ENCODE data around the gene PCDH10. TPM values are rescaled to one million over a fixed set of nuclear protein-coding genes. Genes with fewer than 3 reads are reported as not detected.

PCDH10 gene
- total RNA-seq = 1 to 10 TPM in 1 of 4 donors, under 1 TPM in 3; 0.13 to 1.5 (median 0.50) TPM

- DNase-seq = peak; percentile 89 to 90
- Histone ChIP-seq H3K4me1 (peaks cover 36 to 62% of the 10 kb centered on the region in 2 donors), H3K27ac (no peak within 1 kb of the TSS), H3K9me3 (no peaks in the 10 kb centered on the region), H3K36me3 (no peaks in the 10 kb centered on the region), H3K27me3 (peaks cover 12% of the 10 kb centered on the region), H3K4me3 (replicated peaks in 1 of 3) (peak within 1 kb of the TSS; percentile 10 to 35 (median 12))
- intact Hi-C loops (cut with DNase I) = no loop called here
- peak in 1 of 2 donors; percentile 88 for TF ChIP-seq POLR2A (IDR thresholded peaks at IDR 0.05)
- TF ChIP-seq CTCF (IDR thresholded peaks at IDR 0.05) = no peak
- 1 to 2% methylated on average over 37 of the region's 38 CpGs for WGBS, 2 donors
Measured at GRCh38 chr4:133148690-133149363, at the start of gene PCDH10. Gene PCDH10 (plus strand): TSS chr4:133149294. CDS start chr4:133150141, 847 bp downstream.

GRCh38 chr4:133102043-133102442 lies 47.1 kb upstream of the PCDH10 start:
- H3K4me3 ChIP-seq (replicated peaks in 1 of 3) = no peak overlapping the region
- H3K9me3 ChIP-seq = no peaks in the 10 kb centered on the region
- H3K4me1 ChIP-seq = no peaks in the 10 kb centered on the region
- H3K27ac ChIP-seq = no peak overlapping the region
- H3K27me3 ChIP-seq = no peaks in the 10 kb centered on the region
- 88 to 94% methylated on average over 6 of the region's 6 CpGs for WGBS, 2 donors
- intact Hi-C loops (cut with DNase I) = no loop called here
- TF ChIP-seq POLR2A (IDR thresholded peaks at IDR 0.05) = no peak
- TF ChIP-seq CTCF (IDR thresholded peaks at IDR 0.05) = no peak
- DNase-seq = no peak
- H3K36me3 ChIP-seq = no peaks in the 10 kb centered on the region

GRCh38 chr4:133102612-133103409 lies 46.3 kb upstream of the PCDH10 start:
- Histone ChIP-seq H3K27me3 (no peaks in the 10 kb centered on the region), H3K4me1 (no peaks in the 10 kb centered on the region), H3K4me3 (replicated peaks in 1 of 3) (no peak overlapping the region), H3K9me3 (no peaks in the 10 kb centered on the region), H3K36me3 (no peaks in the 10 kb centered on the region), H3K27ac (no peak overlapping the region)
- 63 to 71% methylated on average over 4 of the region's 4 CpGs for WGBS, 2 donors
- intact Hi-C loops (cut with DNase I) = no loop called here
- no peak for DNase-seq
- TF ChIP-seq POLR2A (IDR thresholded peaks at IDR 0.05) (no peak), CTCF (IDR thresholded peaks at IDR 0.05) (no peak)

- DNase-seq = no peak
- TF ChIP-seq POLR2A (IDR thresholded peaks at IDR 0.05) (no peak), CTCF (IDR thresholded peaks at IDR 0.05) (no peak)
- intact Hi-C loops (cut with DNase I) = no loop called here
- no peaks in the 10 kb centered on the region for H3K4me1 ChIP-seq
- no peaks in the 10 kb centered on the region for H3K9me3 ChIP-seq
- H3K27ac ChIP-seq = no peak overlapping the region
- no peaks in the 10 kb centered on the region for H3K27me3 ChIP-seq
- H3K36me3 ChIP-seq = no peaks in the 10 kb centered on the region
- H3K4me3 ChIP-seq (replicated peaks in 1 of 3) = no peak overlapping the region
Measured at GRCh38 chr4:133112641-133113040, 36.5 kb upstream of the PCDH10 start.

GRCh38 chr4:133124746-133125145 lies 24.3 kb upstream of the PCDH10 start:
- WGBS, 2 donors = 90 to 91% methylated on average over 1 of the region's 1 CpG
- H3K27ac ChIP-seq = no peak overlapping the region

More at GRCh38 chr4:133124746-133125145, 24.3 kb upstream of the PCDH10 start:
- Histone ChIP-seq H3K27me3 (no peaks in the 10 kb centered on the region), H3K36me3 (no peaks in the 10 kb centered on the region), H3K4me1 (no peaks in the 10 kb centered on the region), H3K4me3 (replicated peaks in 1 of 3) (no peak overlapping the region), H3K9me3 (no peaks in the 10 kb centered on the region)
- no peak for DNase-seq
- intact Hi-C loops (cut with DNase I) = no loop called here
- TF ChIP-seq POLR2A (IDR thresholded peaks at IDR 0.05) = no peak
- no peak for TF ChIP-seq CTCF (IDR thresholded peaks at IDR 0.05)

All from thyroid gland (tissue), 4 donors.